ENCODE data around the gene PPM1D. TPM values are rescaled to one million over a fixed set of nuclear protein-coding genes. Genes with fewer than 3 reads are reported as not detected.

Gene PPM1D
- total RNA-seq, 1 experiment from 2014 or later = 19.0 TPM

DNA sequence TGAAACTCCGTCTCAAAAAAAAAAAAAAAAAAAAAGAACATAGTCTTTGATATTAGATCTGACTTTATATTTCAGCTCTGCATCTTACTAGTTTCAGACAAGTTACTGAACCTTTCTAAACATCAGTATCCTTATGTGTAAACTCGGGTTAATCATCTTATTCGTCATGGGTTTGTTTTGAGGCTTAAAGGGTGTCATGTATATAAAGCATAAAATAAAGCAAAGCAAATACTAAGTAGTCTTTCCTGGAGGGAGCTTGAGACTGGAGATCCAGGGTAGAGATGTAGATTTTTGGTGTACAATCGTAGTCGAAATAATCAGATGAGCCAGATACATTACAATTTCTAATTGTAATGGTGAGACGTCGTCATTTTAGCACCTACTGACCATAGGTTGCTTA lies 85.4 kb downstream of the PPM1D start:
- Histone ChIP-seq H3K23ac (ENCODE audit: insufficient read length, low read depth, low read length) (no peak overlapping the region), H3K4me1 (ENCODE audit: insufficient read depth, low read length) (no peaks in the 10 kb centered on the region), H2AK5ac (ENCODE audit: insufficient read length, low read length) (no peak overlapping the region), H3K27ac (ENCODE audit: insufficient read length, low read depth, low read length) (no peak overlapping the region), H4K5ac (ENCODE audit: insufficient read length, low read depth, low read length) (no peak overlapping the region), H3K23me2 (ENCODE audit: insufficient read length, low read depth, low read length, poor library complexity, severe bottlenecking) (no peaks in the 10 kb centered on the region), H2BK20ac (ENCODE audit: low read depth, low read length, poor library complexity, severe bottlenecking) (no peak overlapping the region), H2BK12ac (ENCODE audit: insufficient read length, low read depth, low read length) (no peak overlapping the region), H3K14ac (ENCODE audit: insufficient read depth, low read length) (no peak overlapping the region), H4K8ac (replicated peaks; ENCODE audit: insufficient read length, low read depth, low read length) (no peak overlapping the region), H3K9ac (ENCODE audit: extremely low read depth, insufficient read length, low read length) (no peak overlapping the region), H3K56ac (ENCODE audit: insufficient read length, low read depth, low read length) (no peak overlapping the region), H2BK5ac (ENCODE audit: insufficient read length, low read length) (no peak overlapping the region), H3K27me3 (ENCODE audit: insufficient read depth, low read length) (no peaks in the 10 kb centered on the region), H4K20me1 (ENCODE audit: control insufficient read depth, insufficient read depth, insufficient read length) (no peaks in the 10 kb centered on the region), H3K4ac (ENCODE audit: low read depth, low read length) (no peak overlapping the region), H3K79me2 (ENCODE audit: insufficient read depth, low read length) (no peaks in the 10 kb centered on the region), H3K18ac (ENCODE audit: insufficient read length, low read depth, low read length) (no peak overlapping the region), H2BK15ac (ENCODE audit: low read depth, low read length) (no peak overlapping the region), H3K9me3 (ENCODE audit: control insufficient read depth, low read depth, low read length) (no peaks in the 10 kb centered on the region), H2BK120ac (ENCODE audit: low read depth, low read length, poor library complexity, severe bottlenecking) (no peak overlapping the region), H3T11ph (ENCODE audit: low read length) (no peak overlapping the region), H4K91ac (ENCODE audit: insufficient read length, low read depth, low read length) (no peak overlapping the region), H3K4me2 (ENCODE audit: insufficient read depth, insufficient read length, low read length) (no peak overlapping the region), H3K79me1 (ENCODE audit: insufficient read depth, low read depth, low read length, poor library complexity, severe bottlenecking) (no peaks in the 10 kb centered on the region), H2AFZ (ENCODE audit: low read length) (no peak overlapping the region)
- TF ChIP-seq CTCF (conservative IDR thresholded peaks at IDR 0.05) = no peak
- Mint-ChIP-seq H3K4me3 (no peak overlapping the region), H3K27me3 (ENCODE audit: low read depth) (no peaks in the 10 kb centered on the region), H3K27ac (no peak overlapping the region), H3K4me1 (no peaks in the 10 kb centered on the region), H3K9me3 (no peaks in the 10 kb centered on the region), H3K36me3 (ENCODE audit: insufficient read depth in 1 of 3, low read depth in 3 of 3) (peaks cover 0 to 9% (median 0%) of the 10 kb centered on the region in 3 experiments; a peak in 2 of 7 replicates)
- no peak for DNase-seq
- no CpG with 5 or more reads among the region's 7 CpGs for WGBS (ENCODE audit: extremely low coverage, insufficient read length, low lambda C conversion rate)
